ENCODE results near the gene SPOCK1.

SPOCK1 gene

GRCh38 chr5:137148159-137148558 lies 351.0 kb downstream of the SPOCK1 start:
- DNase-seq (ENCODE audit: low read depth), result no peak

GRCh38 chr5:137147346-137147745 lies 351.8 kb downstream of the SPOCK1 start:
- DNase-seq (ENCODE audit: low read depth), result no peak

- DNase-seq (ENCODE audit: low read depth), result no peak
These were observed 352.7 kb downstream of the SPOCK1 start for GRCh38 chr5:137146402-137146890.

DNA sequence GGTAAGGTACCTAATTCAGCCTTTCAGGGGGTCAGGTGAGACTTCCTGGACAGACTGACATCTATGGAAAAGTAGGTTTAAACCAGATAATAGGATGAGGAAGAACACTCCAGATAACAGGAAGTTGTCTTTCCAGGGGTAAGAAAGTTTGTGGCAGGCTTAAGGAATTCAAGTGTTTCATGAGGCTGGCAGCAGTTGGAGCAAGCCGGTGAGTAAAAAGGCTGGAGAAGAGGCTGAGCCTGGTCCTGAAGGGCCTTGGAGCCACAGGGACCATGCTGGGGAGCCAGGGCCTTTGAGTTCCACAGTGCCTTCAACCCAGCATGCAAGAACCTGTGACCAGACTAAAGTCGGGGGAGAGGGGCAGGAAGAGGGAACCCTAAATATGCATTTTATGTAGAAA lies 353.4 kb downstream of the SPOCK1 start:
- DNase-seq (ENCODE audit: low read depth), result no peak

- DNase-seq (ENCODE audit: low read depth), result no peak
These were observed 354.5 kb downstream of the SPOCK1 start for GRCh38 chr5:137144656-137145055.

DNA sequence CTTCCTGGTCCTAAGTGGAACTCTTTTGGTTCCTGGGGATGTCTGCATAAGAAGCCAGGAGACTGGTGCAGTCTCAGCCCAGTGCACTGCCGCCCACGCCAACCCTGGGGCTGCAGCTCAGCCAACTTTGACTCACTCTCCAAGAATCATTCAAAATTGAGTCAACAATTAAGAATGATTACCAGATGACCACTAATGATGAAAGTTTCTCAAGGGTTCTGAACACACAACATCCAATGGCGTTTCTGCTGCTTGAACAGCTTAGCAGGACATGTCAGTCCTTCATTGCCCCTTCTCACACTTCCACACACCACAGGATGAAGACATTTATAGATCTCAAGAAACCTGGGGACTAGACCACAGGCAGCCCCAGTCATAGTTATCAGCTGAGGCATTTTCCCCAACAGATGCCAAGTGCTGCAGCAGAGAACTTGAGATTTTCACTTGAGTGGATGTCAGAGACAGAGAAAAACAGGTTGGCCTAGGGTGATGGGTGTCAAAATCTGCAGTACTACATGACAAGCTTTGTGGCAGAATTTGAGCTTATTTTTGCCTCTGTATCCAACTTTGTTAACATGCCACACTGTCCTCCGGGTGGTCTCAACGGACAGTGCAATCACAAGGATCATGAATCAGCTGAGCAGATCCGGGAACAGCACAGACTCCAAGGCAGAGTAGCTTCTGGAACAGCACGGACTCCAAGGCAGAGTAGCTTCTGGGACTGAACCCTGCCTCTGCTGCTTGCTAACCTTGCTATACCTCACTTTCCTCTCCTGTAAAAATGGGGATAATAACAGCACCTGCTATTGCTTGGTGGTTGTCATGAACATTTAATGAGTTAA lies 356.1 kb downstream of the SPOCK1 start:
- DNase-seq (ENCODE audit: low read depth), result no peak

GRCh38 chr5:137142346-137142745 lies 356.8 kb downstream of the SPOCK1 start:
- no peak for DNase-seq (ENCODE audit: low read depth)

DNA sequence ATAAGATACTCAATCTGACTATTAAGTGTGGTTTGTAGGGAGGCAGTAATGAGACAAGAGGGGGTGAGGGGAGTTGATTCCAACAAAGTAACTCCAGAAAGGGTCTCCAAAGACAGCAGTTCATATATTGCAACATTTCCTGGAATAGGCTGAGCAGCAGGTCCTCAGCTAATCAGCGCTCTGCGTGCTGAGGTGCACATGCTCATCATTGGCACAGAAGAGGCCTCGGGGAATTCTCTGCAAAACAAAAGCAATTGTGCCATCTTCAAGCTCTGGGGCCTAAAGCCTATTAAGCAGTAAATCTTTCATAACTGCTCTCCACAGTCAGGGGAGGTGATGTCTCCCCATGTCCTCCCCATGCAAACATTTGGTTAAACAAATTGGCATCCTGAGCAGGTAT lies 357.3 kb downstream of the SPOCK1 start:
- no peak for DNase-seq (ENCODE audit: low read depth)

- DNase-seq (ENCODE audit: low read depth), result no peak
These were observed 362.0 kb downstream of the SPOCK1 start for GRCh38 chr5:137136991-137137632.

GRCh38 chr5:137134920-137135532 lies 364.1 kb downstream of the SPOCK1 start:
- no peak for DNase-seq (ENCODE audit: low read depth)

DNA sequence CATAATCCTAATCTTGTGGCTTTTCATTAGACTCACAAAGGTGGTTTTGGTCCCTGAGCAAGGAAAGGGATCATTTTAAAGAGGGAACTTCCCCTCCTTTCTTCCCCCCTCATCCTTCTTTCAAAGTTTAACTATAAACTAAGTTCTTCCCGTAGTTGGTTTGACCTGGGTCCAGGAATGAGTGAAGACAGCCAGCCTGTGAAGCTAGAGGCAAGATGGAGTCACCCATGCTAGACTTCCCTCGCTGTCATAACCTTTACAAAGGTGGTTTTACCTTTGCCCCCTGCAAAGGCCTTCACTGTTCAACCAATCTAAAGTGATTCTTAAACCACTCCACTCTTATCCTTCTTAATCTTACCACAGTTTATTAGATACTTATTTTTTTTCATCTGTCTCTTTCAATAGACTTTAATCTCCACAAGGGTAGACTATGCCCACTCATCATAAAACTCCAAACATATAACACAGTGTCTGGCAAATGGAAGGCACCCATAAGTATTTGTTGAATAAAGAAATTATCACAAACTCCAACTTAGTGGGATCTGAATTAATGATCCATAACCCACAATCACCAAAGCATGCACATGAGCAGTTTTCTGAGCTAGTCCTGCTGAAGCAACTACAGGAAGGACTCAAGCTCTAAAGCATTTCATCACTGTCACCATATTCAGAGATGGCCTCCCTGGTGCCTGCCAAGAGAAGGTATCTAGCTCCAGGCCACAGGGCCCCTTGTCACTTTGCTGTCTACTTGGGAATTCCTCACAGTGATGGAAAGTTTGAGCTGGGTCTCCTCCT lies 369.0 kb downstream of the SPOCK1 start:
- DNase-seq (ENCODE audit: low read depth), result no peak

DNA sequence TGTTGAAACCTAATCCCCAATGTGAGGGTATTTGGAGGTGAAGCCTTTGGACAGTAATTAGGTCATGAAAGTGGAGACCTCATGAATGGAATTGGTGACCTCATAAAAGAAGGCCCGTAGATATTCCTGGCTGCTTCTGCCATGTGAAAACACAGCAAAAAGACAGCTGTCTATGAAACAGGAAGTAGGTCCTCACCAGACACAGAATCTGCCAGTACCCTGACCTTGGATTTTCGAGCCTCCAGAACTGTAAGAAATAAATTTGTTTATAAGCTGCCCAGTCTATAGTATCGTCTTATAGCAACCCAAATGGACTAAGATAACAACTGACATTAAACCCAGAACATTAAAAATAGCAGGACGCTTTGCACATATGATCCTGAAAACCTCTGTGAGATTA lies 371.1 kb downstream of the SPOCK1 start:
- no peak for DNase-seq (ENCODE audit: low read depth)

GRCh38 chr5:137126829-137127228 lies 372.3 kb downstream of the SPOCK1 start:
- no peak for DNase-seq (ENCODE audit: low read depth)

DNA sequence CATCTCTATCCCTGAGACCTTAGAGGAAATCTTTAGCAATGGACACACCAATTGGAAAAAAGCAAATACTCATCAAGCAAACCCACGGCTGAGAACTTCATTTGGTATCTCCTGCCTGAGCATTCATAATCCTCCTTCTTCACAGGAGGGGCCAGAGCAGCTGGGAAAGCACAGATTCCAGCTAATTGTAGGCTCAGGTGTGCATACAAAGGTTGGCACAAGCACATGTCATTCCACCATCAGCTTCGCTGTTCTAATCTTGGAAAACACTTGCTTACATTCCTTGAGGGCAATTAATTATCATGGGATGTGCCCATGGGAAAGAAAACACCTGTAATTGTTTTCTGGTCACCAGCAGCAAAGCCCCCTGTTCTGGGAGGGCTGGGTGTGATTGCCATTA lies 376.6 kb downstream of the SPOCK1 start:
- no peak for DNase-seq (ENCODE audit: low read depth)

DNA sequence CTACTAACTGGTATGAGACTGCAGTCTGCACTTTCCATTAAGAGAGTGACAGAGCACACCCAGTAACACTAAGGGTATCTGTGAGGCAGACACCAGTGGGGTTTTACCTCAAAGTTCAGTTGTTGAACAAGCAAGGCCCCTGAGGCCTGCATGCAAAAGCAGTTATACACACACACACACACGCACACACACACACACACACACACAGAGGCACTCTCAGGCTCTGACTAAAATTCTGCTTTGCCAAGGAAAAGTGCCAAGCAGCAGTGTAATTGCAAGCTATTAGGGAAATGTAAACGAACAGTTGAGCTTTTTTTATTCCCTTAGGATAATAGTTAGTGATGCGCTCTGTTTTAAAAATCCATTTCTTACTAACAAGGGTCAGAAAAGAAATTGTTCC lies 377.1 kb downstream of the SPOCK1 start:
- DNase-seq (ENCODE audit: low read depth), result no peak

DNA sequence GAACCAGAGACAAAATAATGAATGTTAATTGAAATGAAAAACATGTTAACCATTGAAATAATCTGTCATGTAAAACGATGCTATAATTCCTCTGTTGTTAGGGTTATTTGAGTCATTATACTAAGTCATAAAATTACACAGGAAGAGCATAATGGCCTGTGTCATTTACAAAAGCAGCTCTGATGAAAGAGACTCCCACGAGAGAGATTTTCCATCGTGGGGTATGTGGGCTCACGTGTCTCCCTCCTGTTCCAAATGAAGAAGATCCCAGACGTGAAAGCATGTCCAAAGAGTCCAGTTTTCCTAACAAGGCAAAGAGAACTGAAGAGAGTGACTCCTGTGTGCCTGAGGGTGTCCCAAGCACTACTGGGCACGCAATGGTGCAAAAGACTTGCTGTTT lies 379.8 kb downstream of the SPOCK1 start:
- DNase-seq (ENCODE audit: low read depth), result no peak

- DNase-seq (ENCODE audit: low read depth), result no peak
These were observed 380.5 kb downstream of the SPOCK1 start for GRCh38 chr5:137118629-137119028.

- DNase-seq (ENCODE audit: low read depth), result no peak
These were observed 384.0 kb downstream of the SPOCK1 start for GRCh38 chr5:137115152-137115551.

DNA sequence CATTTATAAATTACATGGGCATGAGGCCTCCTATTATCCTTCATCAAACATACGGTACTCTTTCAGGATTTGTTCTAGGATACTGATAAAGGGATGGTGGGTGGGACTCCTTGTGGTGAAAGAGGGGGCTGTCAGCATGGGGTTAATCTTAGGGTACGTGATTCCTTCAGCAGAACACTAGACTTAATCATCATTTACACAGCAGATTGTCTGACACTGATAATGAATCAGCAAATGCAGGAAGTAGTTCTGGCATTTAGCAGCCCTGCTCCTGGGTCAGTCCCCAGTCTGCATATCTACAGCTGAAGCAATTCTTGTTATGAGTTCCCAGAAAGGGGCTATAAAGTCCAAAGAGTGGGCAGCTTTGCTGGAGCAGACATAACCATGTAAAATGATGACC lies 384.6 kb downstream of the SPOCK1 start:
- no peak for DNase-seq (ENCODE audit: low read depth)

GRCh38 chr5:137113939-137114338 lies 385.2 kb downstream of the SPOCK1 start:
- no peak for DNase-seq (ENCODE audit: low read depth)

DNA sequence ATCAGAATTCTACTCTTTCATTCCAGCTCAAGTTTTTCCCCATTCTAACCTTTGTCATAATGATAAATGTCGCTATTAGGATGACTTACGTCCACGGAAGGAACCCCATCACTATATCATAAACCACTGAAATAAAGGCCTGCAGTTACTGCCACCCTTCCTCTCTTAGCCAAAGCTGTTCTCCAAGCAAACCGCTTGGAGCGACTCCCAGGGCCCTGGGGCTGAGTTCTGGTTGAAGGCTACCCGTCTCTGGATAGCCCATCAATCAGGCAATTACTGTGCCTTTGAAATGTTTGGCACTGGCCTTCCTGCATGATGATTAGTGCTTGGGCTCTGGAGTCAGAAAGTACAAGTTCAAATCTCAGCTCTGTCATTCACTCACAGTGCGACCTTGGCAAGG lies 386.0 kb downstream of the SPOCK1 start:
- DNase-seq (ENCODE audit: low read depth), result no peak

- no peak for DNase-seq (ENCODE audit: low read depth)
These were observed 393.6 kb downstream of the SPOCK1 start for GRCh38 chr5:137105351-137106035.

Data from activated T-cell treated with anti-CD3 and anti-CD28 coated beads for 24 hours (primary cell).